Kidney glomerular epithelial cell (primary cell): ENCODE data around the gene SUCLA2.
"Not testable (repeated sequence)": the region's sequence is repeated elsewhere in the genome, so short reads cannot be mapped to it uniquely, and the experiment has no call there.

Source experiments
- DNase-seq: peaks from one replicate; lab custom pipeline; 2025; lab: John Stamatoyannopoulos, UW

Gene SUCLA2

DNA sequence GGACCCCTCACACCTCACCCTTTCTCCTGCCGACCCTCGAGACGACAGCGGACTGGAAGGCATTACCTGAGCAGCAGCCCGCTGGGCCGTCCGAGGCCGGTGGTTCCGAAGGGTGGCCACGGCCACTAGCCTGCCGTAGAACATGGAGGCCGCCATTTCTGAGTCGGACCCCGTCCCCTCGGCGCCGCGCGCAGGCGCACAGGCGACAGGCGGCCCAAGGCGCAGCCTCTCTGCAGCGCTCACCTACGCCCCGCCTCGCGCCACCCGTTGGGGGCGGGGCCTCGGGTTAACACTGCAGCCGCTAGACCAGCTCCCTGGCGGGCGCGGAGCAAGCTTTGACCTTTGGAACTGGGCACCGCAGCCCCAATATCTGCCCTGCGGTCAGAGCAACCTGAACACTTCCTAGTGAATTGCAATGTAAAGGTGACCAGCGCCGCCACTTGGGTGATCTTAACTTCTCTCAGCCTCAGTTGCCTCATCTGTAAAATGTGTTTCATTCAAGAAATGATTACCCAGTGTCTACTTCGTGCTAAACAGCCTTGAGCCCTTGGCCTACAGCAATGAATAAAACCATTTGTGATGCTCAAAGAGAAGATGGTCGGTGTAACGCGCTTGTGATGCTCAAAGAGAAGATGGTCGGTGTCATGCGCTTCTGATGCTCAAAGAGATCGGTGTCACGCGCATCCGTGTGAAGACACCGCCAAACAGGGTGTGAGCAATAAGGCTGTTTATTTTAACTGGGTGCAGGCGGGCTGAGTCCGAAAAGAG lies at the start of gene SUCLA2:
Gene SUCLA2, minus strand, starts transcription at position 160 of the 768 bp plus-strand sequence. Its CDS starts 4 bp downstream, at position 156.
- peak; percentile 86 for DNase-seq

DNA sequence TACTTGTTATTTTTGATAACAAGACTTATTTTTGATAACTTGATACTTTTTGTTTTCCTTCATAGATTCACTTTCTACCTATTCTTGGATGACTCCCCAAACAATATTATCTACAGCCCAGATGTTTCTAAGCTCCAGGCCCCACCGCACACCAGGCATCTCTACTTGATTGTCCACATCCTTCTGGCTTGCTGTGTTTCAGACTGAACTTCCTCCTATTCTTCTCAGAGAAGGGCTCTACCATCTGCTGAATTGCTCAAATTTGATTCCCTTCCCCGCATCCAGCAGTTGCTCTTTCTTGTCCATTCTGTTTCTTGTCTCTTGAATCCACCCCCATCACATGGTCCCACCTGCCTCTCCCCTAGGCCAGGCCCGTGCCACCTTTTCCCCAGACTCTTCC lies 49.5 kb upstream of the SUCLA2 start:
- no peak for DNase-seq

DNA sequence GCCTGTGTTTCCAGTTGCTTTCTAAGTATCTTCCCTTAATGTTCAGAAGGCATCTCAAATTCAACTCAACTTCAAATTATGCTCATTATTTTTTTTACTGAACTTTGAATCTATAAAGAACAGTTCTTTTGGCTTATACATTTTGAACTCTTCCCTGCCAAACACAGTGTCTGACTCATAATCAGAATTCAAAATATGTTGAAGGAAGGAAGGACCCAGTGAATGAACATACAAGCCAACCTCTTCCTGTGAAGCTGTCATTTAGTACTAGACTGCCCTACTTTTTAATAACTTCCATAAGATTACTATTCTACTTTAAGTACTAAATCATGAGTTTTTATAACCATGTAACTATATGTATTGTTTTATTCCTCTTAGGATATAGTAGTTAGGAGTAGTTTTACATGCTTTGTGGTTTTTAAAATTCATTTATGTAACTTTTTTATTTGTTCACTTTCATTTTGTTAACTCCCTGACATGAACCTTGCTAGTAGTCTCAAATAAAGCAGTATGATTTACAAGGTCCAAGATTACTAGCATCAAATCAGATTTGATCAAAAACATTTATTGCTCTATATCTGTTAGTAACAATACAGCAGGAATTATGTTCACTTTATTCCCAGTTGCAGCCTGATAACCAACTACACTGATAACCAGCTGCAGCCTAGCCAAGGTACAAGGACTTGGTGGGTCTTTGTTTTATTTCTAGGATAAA lies 42.9 kb upstream of the SUCLA2 start:
- peak; percentile 57 for DNase-seq

DNA sequence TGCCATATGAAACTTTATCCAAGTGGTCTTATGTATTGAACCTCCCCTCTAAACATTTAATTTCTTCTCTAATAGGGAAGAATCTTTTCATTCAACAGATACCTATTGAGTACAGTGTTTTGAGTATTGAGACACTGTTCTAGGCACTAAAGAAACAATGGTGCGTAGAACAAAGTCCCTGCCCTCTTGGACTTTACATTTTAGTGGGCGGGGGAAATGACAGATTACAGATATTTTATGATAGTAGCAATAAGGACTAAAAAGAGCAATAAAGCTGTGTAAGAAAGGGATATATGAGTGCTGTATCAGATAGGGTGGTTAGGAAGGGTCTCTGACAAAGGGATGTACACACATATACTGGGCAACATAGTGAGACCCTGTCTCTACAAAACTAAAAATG lies 41.8 kb upstream of the SUCLA2 start:
- no peak for DNase-seq

DNA sequence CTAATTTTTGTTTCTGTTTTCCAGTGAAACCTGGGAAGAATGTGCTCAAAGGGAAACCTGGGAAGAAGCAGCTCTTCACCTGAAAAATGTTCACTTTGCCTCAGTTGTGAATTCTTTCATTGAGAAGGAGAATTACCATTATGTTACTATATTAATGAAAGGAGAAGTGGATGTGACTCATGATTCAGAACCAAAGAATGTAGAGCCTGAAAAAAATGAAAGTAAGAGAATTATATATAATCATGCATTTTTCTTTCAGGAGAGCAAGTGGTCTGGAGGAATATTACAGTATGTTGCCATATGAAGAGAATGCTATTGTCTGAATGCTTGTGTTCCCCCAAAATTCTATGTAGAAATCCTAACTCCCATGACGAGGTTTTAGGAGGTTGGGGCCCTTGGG lies 39.8 kb upstream of the SUCLA2 start:
- DNase-seq, result no peak

DNA sequence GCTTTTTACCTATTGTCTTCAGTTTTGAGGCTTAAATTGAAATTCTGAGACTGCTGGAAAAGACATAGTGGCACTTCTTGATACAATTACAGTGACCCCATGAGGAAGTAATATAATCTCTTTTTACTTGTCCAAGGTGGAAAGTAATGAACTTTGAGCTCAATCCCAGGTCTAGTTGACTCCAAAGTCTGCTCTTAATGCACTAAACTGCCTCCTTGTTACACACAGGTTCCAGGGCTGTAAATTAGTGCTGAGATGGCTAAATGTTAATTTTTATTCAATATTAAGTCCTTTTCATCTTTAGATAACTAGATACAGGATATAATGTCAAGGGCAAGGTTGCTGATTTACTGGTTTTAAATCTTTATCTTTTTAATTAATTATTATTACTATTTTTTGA lies 39.0 kb upstream of the SUCLA2 start:
- DNase-seq, result no peak

DNA sequence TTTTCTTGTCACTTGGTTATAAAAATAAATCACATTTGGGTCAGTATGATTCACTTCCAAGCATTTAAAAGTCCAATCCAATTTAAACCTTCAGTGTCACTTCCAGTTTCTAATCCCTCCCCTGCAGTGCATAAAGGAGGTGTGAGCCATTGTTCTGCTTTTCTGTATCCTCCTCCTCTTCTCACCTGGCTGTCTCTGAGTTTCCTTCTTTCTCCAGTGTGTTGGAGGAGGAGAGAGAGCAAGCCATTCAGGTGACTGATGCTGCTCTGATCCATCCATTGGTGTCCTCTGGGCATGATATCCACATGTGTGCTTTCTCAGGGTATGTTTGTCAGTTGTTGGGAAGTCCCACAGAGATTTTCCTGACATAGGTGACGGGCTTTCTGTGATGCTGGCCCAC lies 37.7 kb upstream of the SUCLA2 start:
- no peak for DNase-seq

DNA sequence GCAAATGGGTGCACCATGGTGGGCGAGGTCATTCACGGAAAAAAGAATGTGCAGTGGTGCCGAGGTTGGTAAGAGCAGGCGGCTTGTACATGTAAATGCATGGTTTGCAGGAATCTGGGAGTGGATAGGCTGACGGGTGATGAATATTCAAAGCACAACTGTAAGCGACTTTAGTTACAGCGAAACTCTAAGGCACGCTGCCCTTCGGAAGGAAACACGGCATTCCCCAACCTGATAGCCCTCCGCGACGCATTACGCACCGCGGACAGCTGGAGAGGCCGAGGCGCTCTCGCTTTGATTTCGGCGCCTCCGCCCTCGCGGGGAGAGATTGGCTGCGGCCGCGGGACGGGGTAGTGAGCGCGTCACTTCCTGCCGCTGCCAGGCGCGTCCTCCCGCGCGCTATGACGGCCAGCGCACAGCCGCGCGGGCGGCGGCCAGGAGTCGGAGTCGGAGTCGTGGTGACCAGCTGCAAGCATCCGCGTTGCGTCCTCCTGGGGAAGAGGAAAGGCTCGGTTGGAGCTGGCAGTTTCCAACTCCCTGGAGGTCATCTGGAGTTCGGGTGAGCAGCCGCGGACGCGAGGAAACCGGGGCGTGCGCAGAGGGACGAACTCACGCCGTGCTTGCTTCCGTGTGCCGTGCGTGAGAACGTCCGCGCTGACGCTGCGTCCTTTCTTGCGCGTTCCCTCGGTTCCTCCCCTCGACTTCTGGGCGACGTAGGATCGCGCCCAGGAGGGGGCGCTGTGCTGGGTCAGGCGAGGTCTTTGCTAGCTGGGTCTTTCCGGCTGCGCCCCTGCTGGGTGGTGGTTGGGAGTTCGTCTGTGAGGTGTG lies 36.5 kb upstream of the SUCLA2 start, which contains the start of gene NUDT15:
Gene NUDT15, plus strand, starts transcription at position 381 of the 828 bp plus-strand sequence. Its CDS starts 21 bp downstream, at position 402.
- DNase-seq, result peak; percentile 94

DNA sequence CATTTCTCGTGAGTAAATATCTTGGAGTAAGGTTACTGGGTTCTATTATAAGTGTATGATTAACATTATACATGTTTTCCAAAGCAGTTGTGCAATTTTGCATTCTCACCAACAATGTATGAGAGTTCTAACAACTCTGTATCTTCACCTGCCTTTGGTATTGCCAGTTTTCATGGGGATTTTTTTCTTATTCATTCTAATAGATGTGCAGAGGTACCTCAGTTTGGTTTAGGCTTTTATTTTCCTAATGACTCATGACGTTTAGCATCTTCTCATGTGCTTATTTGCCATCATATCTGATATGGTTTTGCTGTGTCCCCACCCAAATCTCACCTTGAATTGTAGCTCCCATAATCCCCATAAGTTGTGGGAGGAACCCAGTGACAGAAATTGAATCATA lies 28.8 kb upstream of the SUCLA2 start:
- no peak for DNase-seq

DNA sequence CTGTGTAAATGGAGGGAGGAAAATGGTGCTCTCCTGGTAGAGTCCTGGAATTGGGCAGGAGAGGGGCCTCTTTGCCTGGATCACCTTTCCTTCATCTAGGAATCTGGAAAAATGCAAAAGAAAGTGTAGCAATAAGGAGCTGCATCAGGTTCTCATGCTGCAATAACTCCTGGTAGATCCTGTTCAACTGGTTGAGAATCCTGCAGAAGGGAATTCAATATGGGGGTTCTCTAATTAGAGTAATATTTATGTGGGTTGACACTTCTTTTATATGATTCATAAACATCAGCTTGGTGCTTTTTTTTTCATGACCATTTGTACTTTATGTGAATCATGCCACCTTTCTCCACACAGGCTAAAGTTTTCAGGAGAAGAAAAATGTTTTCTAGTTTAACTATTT lies 27.0 kb upstream of the SUCLA2 start:
- DNase-seq, result no peak

DNA sequence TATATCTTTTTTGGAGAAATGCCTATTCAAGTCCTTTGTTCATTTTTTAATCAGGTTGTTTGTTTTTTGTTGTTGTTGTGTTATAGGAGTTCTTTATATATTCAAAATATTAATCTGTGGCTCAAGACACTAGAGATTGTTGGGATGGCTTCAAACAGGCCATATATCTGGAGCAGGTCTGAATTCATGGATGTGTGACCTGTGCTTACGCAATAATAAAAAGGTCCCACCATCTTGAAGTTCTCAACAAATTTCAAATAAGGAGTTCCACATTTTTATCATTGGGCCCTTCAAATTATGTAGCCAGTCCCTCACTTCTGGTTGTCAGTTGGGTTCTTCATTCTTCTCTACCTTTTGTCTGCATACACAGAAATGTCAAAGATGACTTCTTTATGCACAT lies 18.7 kb upstream of the SUCLA2 start:
- DNase-seq, result no peak

DNA sequence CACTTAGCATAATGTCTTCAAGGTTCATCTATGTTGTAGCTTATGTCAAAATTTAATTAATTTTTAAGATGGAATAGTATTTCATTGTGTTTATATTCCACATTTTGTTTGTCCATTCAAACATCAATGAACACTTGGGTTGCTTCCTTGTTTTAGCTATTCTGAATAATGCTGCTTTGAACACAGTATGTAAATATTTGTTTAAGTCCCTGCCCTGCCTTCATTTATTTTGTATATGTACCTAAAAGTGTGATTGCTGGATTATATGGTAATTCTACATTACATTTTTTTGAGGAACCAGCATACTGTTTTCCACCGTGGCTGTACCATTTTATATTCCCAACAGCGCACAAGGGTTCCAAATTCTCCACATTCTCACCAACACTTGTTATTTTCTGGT lies 17.6 kb upstream of the SUCLA2 start:
- no peak for DNase-seq

DNA sequence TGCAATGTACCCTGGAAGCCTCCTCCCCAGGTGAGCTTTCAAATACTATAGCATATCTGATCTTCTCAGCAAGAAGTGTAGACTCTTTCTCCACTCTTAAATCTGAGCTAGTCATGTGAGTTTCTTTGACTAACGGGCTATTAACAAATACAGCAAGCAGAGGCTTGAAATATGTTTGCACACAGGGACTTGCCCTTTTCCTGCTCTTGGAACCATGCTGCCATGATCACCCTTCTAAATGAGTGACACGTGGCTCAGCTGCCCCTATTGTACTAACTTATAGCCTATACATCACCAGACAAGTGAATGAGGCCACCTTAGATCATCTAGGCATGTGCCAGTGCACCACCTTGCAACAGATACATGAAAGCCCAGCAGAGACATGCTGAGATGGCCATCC lies 13.3 kb upstream of the SUCLA2 start:
- no peak for DNase-seq

DNA sequence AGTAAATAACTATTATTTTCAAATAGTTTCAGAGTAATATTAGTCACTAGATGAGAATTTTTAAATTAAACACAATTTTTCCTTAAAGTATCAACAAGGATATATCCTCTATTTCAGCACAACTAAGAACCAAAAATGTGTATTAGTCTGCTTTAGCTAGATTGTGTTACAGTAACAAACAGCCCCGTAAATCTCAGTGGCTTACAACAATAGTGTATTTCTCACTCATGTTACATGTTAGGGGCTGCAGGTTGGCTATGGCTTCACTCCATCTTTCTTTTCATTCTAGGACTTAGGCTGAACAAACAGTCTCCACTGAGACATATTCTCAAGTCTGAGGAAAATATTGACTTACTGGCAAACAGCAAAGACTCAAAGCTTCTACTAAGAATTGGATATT lies 11.6 kb upstream of the SUCLA2 start:
- DNase-seq, result no peak

DNA sequence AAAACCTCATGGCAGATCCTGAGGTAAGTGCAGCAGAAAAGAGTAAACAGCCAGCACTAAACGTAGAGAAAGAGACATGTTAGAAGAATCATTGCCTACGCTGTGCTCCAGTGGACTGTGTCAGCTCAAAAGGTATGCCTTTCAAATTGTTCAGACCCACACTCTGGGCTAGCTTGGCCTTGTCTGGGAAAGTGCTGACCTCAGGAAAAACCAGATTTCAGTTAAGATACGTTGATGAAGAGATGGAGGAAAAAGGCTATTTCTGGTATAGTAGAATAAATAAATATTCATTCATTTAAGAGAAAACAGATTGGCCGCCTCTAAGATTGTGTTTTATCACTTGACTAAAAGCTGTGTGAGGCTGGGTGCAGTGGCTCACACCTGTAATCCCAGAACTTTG lies 9.6 kb upstream of the SUCLA2 start:
- no peak for DNase-seq

DNA sequence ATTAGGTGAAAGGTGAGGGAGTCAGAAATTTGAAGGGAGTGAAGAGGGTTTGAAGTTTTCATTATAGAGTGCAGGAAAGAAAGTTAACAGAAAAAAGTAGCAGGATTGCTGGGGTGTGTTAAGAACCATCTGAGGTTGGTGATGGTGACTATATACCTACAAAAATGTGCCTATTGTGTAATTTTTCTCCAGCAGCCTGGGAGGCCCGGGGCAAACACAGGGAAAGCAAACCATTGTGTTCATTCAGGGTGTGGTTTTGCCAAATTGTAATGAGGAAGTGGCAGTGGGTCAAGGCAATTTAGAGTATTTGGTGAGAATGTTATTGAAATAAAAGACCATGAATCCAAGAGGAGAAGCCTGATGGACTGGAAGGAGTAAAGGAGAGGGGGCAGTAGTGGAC lies 8.2 kb upstream of the SUCLA2 start:
- DNase-seq, result peak; percentile 25

DNA sequence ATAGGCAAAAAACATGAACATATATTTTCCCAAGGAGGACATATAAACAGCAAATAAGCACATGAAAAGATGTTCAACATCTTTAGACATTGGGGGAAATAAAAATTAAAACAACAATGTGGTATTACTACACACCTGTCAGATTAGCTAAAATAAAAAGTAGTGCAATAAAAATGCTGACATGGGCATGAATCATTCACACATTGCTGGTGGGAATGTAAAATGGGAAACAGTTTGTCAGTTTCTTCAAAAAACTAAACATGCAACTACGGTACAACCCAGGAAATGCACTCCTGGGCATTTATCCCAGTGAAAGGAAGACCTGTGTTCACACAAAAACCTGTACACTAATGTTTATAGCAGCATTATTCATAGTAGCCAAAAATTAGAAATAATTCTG lies 5.3 kb upstream of the SUCLA2 start:
- DNase-seq, result no peak

DNA sequence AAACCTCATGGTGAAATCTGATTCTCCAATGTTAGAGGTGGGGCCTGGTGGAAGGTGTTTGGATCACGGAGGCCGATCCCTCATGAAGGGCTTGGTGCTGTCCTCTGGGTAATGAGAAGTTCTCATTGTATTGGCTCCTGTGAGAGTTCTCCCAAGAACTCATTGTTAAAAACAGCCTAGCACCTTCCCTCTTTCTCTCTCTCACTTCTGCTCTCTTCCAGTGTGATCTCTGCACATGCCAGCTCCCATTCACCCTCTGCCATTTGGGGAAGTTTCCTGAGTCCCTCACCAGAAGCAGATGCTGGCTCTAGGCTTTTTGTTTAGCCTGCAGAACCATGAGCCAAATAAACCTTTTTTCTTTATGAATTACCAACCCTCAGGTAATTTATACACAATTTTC lies 3.1 kb upstream of the SUCLA2 start:
- DNase-seq, result no peak

DNA sequence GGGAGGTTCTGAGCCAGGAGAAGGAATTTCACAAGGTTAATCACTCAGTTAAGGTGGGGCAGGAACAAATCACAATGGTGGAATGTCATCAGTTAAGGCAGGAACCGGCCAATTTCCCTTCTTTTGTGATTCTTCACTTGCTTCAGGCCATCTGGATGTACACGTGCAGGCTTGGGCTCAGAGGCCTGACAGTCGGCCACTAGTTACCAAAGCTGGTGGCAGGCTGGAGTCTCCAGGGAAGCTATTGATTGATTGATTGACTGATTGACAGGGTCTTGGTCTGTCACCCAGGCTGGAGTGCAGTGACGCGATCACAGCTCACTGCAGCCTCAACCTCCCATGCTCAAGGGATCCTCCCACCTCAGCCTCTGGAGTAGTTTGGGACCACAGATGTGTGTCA lies 926 bp upstream of the SUCLA2 start:
- not testable (repeated sequence) for DNase-seq

DNA sequence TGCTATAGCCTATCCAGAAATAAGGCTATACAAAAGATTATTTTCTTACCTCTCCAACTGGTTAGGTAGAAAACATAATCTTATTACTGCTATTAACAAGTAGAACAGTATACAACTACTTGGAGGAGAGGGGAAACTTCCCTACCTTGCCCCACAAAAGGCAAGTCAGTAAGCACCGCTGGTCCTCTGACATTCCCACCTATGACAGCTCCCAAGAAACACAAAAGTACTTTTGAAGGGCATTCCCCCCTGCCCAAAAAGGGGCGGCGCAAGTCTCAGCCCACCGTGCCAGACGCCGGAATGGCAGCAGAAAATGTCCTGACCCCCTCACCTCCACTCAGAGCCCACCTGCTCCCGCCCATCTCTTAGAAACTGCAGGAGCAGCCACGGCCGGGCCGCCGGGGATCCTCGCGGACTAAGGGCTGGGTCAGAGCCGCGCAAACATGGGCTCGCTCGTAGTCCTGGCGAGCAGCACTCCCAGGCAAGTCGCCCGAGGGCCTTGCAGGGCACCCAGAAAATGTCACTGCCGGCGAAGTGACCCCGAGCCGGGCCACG lies 437 bp downstream of the SUCLA2 start:
- DNase-seq, result no peak

DNA sequence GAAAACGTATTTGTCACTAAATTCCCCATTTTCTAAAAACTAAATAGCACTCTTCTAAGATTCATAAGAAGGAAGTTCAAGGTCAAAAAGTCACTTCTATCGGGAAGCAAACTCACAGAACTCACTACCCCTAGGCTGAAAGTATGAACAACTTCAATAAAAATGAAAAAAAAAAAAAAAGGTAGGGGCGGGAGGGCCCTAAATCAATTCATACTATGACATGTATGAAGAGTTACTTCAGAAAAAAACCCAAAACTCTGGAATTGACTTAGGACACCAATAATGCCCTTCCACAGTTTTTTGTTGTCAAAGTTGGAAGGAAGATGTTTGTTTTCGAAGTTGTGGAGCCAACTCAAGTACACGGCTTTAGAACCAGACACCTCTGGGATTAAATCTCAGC lies 1.1 kb downstream of the SUCLA2 start:
- DNase-seq, result no peak

DNA sequence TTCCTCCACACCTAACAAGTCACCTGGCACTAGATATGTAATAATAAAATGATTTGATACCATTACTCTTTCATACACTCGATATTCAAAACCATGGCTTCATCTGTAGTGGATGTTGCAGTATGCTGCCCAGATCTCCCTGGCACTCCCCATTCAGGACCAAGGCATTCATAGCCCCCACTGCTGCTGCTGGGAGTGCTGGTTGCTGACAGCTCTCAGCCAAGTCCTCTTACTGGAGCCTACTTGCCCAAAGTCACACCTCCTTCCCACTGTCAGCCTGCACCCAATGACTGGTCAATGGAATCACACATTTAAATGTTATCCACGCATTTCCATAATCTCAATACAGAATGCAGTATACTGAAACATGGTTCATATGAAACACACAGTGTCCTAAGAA lies 3.7 kb downstream of the SUCLA2 start:
- no peak for DNase-seq
